Embryonic facial prominence (tissue), 1 donor: Measurements from ENCODE around the gene TCAIM.
"Not testable (repeated sequence)": the region's sequence is repeated elsewhere in the genome, so short reads cannot be mapped to it uniquely, and the experiment has no call there.

Source experiments
- DNase-seq: peaks from one replicate; pipeline ENCODE4 v3.0.0-alpha.2; 2016; ENCODE audit errors: extremely low spot score

Gene TCAIM

DNA sequence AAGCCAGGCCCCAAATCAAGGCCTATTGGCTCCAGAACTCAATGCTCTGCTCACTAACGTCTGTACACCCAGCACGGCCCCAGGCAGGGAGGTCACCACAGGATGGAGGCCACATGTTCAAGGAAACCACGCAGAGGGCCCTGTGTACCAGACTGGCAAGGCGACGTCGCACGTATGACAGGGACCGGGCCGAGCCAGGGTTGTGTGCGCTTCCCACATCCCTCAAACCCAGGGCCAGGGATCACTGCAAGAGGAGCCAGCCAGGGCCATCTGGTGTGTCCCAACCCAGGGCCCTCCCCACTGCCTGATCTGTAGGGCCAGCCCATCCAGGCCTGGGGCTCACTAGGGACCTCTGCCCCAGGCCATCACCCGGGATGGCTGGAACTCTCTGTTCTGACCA, 76.9 kb downstream of the TCAIM start:
- DNase-seq = no peak

DNA sequence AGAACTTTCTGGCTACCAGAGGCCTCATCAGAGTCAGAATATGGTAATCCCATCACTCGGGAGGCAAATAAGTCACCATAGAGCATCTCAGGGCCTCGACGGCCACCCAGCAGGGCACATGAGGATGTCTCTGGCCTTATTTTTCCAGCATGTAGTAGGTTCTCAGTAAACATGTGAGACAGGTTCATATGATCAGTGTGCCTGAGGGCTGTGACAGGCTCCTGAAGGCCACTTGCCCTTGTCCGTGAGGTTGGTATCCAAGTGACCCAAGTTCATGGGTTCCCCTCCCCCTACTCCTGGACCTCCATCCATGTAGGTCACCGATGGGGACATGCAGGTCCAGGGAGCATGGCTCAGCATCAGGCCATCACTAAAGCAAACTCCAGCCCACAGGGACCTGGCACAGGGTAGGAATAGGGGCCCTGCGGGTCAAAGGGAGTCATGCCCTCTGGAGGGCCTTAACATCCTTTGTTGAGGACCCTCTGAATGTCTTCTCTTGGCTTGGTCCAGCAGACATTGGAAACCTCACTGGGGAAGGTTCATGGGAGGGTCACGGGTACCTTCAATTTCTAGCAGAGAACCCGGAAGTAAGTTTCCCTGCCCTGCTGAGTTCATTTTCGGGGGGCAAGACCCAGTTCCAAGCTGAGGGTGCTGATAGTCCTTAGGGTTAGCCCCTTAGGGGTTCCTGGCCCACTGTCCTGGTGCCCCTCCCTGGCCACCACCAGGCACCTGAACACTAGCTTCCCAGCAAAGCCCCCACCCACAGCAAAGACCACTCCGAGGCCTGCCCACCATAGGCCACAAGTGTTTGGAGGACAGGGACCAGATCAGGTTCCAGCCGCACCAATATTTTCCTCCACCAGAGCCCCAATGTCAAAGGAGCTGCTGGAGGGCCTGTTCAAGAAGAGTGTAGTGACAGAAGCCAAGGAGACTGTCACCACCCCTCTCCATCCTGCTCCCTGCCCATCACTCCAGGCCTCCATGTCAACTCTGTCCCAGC, 77.8 kb downstream of the TCAIM start:
- DNase-seq = no peak

DNA sequence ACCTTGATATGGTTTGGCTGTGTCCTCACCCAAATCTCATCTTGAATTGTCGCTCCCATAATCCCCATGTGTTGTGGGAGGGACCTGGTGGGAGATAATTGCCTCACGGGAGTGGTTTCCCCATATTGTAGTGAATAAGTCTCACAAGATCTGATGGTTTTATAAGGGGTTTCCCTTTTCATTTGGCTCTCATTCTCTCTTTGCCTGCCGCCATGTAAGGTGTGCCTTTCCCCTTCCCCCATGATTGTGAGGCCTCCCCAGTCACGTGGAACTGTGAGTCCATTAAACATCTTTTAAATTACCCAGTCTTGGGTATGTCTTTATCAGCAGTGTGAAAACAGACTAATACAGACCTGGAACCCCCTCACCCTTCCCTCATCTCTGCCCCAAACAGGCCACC, 79.6 kb downstream of the TCAIM start:
- not testable (repeated sequence) for DNase-seq

DNA sequence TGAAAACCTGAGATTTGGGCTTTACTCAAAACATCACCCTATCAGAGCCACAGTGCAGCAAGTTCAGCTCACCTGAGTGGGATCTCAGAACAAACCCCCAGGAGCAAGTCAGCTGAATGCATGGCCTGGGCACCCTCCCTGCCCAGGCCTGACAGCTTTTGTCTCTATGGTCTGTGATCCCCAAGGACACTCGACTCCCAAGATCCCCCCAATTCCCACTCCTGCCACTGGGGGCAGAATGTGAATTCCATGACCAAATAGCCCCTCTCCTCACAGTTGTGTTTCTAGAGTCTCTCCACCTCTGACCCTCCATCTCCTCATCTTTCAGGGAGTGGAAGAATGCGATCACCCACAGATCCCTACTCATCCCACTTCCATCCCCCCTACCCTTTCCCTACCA, 80.0 kb downstream of the TCAIM start:
- DNase-seq = no peak

DNA sequence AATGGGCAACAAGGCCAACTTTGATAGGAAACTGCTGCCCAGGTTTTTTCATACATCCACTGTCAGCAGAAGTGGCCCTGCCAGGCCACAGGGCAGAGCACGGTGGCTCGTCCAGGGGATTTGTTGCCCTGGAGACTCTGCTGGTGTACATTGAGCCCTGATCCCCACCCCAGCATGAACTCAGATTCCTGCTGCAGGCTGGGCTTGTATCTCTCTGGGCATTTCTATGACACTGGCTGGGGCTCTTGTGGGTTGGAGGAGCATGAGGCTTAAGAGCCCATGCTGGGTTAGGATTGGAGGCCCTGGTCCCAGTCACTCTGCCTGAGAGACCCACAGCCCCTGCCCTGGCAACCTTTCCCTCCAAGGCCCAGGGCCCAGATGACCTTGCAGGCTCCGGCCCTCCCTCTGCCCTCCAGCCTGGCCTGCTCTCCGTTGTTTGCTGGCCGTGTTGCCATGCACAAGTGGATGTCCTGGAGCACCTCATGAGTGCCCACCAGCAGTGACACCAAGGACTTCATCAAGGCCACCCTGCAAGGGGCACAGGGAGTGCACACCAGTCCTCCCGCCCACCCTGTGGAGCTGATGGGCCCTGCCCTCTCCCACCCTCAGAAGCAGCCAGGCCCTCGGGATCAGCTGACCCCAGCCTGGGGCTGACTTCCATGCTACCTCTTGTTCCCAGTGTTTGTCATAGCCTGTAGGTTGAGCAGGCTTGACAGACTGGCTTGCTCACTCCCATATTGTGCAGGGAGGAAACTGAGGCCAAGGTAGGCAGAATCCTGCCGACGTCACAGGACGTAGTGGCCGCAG, 80.8 kb downstream of the TCAIM start:
- DNase-seq = no peak

DNA sequence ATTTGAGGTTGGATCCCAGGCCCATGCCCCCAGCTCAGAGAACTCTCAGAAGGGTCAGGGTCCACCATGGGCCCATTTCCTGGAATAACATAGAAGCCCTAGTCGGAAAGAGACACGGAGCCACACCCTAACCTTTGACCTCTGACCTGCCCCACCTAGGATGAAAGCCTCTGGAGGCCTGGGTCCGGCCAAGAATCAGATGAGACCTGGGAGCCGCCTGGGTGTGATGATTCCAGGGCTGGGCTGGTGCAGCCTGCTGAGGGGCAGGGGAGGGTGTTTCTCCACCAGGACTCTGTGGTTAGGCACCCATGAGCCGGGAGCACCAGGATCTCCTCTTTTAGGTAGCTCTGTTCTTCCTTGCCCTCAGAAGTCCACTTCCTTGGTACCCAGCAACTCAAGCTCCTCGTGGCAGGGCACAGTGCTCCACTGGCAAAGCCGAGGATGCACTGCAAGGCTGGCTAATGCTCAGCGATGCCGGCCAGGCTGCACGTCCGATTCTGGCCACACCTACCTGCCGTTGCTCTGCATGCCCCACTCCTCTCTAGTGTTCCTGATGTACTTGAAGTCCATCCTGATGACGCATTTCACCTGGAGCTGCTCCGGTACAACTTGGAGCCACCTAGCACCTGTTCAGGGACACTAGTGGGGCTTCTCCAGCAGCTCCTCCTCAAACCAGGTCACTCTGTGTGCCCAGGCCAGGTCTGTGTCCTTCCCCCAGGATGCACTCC, 81.5 kb downstream of the TCAIM start:
- DNase-seq = no peak

DNA sequence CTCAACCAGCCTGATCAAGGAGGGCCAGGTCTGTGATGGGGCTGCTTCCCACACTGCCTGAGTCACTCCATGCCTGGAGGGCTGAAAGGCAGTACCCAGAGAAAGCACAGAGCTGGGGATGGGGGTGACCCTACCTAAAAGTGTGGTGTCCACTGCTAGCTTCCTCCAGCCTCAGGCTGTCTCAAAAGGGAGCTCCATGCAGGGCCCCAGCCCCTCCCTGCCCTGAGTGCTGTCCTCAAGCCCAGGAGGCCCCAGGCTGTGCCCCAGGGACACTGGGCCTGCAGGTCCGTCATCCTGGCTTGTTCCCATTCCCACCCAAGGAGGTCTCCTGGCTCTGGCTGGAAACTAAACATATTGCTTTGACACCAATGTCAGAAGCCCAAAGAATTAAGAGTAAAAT, 82.1 kb downstream of the TCAIM start:
- no peak for DNase-seq

DNA sequence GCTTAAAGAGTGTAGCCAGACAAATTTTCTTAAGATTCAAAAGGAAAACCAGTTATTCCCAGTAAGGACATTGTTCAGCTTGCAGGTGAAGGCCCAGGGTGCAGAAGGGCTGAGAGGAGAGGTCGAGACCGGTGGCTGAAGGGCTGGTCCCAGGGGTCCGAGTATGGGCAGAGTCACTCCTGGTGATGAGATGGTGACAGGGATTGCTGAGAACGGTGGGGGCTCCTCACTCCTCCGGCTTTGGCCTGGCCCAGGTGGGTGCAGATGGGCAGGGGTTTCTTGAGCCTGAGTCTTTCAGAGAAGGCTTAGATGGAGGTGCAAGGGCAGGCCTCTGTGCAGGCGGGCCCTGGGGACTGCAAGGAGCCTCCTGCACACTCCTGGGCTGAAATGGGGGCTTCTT, 82.7 kb downstream of the TCAIM start:
- no peak for DNase-seq

DNA sequence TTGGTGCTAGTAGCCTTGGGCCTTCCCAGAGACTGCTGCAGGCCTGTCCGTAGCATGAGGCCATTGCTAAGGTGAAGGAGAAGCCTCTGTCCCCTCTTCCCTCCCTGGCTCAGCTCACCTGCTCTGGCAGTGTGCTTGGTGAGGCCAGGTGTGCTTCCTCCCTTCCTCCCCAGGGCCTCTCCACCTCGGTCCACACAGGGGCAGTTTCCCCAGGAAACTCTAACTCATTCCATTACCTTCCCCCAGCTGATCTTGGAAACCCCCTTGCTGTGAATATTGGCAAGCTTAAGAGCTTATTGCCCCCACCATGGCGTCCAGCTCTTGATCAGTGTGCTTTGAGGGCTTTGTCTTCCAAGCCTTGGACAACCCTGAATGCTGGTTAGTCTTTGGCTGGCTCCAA, 86.2 kb downstream of the TCAIM start:
- DNase-seq = no peak

DNA sequence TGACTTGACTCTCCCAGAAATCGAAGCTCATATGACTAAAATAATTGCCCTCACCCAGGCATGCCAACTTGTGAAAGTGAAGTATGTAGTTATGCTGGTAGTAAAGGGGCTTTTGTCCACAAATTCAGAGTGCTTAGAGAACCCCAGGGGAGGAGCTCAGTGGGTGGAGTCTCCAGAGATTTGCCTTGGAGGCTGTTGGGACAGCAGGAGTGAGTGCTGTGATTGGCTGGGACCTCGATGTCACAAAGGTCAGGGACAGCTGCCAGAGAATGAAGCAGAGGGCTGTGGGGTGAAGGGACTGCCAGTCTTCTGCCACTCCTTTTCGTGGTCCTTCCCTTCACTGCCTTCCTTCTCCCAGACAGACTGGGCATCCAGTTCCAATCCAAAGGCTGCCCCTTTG, 89.1 kb downstream of the TCAIM start:
- DNase-seq = no peak

DNA sequence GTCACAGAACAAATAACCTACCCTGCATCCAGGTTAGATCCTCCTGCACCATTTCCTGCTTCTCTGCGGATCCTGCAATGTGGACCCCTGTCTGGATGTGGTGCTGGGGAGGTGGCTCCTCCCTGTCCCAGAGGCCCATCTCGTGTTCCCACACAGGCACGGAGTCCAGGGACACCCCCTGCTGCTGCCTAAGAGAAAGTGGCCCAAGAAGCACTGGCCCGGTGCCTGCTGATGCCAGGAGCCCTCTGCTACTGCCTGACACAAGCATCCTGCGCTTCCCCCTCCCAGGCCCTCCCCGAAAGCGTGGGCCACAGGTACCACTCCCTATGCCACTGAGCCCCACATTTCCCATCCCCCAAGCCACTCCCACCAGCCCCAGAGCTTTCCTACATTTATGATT, 90.3 kb downstream of the TCAIM start:
- no peak for DNase-seq

DNA sequence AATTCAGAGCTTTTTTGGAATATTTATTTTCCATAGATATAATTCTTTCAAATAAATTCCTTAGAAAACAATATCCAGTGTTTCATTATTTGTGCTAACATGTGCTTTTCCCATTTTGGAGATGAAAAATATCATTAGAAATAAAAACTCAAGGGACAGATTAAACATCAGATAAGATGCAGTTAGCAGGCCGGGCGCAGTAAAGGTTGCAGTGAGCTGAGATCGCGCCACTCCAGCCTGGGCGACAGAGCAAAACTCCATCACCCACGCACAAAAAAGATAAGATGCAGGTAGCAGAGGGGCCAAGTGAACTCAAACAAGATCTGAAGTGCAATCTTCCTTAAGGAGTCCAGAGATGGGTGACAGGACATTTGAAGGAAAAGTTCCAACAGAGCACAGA, 90.9 kb downstream of the TCAIM start:
- no peak for DNase-seq

DNA sequence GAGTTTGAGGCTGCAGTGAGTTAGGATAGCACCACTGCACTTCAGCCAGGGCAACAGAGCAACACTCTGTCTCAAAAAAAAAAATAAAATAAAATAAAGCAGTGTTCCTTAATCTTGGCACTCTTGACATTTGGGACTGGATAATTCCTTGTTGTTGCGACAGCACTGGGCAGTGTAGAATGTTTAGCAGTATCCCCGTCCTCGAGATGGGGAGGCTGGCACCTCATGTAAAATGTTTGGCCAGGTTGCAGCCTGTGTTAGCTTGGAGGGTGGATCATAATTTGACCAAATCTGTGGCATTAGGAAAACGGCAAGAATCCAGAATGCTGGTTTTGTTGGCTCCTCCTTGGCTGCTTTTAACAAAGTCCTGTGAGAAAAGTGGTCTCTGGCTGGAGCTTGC, 91.9 kb downstream of the TCAIM start:
- no peak for DNase-seq

DNA sequence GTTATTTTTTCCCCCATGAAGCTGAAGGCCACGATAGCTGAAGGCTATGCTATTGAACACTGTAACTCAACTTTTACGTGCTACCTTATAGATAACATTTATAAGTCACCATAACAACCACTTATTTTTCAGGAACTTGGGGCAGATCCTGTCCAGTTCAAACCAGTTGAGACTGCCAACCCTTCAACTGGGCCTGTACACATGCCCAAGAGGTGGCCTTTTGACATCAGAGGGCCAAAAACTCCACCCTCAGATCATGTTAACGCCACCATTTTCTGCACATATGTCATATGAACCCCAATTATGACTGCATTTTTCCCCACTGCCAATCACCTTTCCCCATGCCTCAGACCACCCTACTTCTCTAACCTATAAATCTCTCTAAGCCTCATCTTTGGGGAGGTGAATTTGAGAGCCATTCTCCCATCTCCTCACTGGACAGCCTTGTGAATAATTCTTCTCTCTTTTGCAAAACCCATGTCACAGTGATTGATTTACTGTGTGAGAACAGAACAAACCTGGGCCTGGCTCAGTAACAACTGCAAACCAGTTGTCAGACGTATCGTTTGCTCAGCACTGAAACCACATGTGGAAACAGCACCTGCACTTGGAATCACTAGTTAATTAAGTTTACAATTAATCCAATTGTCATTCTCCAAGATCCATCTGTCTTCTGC, 96.4 kb downstream of the TCAIM start:
- no peak for DNase-seq

DNA sequence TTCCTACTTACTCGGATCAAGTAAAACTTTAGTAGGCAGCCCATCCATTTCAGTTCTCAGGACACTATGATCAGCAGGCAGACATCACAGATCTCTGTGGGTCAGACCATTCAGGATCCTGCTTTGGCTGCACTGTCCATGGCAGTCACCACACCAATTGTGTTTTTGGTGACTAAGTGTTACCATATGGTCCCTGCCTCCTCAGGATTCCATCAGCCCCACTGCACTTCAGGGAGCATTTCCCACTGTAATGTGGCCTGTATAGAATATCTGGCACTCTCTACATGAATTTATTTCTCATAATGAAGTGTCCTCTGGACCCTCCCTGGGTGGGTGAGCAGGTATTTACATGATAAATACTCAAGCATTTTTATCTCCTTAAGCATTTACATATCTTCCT, 97.6 kb downstream of the TCAIM start:
- no peak for DNase-seq

DNA sequence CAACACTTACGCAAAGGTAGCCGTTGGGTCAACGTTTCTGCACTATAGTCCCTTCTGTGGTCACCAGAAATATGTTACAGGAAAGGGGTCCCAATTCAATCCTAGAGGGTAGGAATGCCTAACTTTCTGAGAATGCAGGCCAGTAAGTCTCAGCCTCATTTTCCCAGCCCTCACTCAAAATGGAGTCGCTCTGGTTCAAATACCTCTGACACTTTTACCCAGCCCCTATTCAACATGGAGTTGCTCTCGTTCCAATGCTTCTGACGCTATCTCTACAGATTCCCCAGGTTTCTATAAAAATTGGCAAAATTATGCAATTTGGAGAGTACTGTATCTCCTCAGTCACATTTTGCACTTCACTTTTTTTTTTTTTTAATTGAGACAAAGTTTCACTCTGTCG, 99.2 kb downstream of the TCAIM start:
- no peak for DNase-seq

DNA sequence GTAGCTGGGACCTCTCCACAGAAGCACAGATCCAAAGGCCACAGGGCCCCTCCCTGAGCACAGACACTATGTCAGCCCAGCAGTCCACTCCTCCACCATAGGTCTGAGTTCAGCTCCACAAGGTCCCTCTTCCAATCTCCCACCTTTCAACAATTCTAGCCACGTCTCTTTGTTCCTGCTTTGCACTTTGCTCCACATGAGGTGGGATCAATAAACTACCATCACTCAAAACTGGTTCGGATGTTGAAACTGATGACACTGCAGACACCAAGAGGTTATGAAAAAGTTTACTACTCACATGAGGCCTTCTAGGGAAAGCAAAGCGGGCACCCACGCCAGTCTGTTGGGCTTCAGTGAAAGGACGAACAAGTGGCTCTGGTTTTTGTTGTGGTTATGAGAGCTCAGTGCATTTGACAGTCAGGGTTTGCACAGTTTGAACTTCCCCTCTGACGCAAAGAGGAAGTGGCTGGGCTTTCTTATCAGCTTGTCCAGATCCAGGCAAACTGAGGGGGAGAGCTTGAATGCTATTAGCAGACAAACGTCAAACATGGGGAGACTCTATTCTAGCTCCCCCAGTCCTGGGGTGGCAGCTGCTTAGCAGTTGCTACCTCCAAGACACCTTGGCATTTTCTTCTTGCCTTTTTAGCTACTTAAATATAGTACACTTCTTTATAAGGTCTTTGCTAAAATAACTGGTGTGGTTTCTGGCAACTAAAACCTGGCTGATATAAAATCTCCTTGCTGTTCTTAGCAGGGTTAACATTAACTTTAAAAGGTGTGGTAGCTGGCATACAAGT, 101.1 kb downstream of the TCAIM start:
- no peak for DNase-seq

DNA sequence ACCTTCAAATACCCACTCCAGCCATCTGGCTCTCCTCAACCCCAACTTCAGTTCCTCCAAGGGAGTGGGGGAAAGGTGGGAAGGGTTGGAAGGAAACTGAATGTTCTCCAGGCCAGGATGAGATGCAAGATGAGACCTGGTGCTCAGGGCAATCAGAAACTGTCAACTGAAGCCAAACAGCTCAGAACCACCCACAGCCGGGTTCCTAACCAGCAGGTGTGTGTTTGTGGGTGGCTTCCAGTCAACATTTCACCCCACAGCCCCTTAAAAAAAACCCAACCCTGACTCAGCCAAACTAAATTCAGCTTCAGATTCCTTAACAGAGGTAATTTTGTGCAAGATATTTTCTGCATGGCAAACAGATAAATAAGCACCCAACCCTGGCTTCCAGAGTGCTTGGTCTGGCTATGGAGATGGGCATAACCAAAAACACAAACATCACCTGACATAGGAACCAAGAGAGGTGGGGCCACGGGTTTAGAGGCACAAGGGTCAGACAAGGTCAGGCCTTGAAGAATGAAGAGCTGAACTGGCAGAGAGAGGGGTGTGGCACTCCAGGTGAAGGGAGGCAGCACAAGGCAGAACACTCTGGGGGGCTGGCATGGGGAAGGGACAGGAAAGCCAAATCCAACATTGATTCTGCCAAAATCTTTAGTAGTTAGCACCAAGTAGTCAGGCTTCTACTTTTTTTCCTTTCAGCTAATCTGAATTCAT, 104.2 kb downstream of the TCAIM start:
- no peak for DNase-seq

DNA sequence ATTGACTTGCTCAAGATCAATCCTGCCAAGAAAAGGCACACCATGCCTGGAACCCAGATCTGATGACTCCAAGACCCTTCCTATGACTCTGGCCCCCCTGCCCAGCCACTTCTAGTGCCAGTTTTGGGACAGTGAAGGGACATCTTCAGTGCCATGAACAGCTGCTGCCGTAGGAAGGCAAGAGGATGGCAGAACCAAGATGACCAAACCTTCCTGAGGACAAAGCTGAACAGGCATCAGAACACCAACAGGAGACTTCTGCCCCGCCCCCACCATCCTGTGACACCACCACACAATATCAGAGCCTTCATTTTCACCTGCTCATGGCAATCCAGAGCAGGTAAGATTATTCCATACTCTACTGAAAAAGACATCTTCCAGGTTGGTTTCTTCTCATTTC, 105.9 kb downstream of the TCAIM start:
- no peak for DNase-seq
